ENCODE results near the gene STK31.
"Not testable (repeated sequence)": the region's sequence is repeated elsewhere in the genome, so short reads cannot be mapped to it uniquely, and the experiment has no call there.

Gene STK31

GRCh38 chr7:23713285-23714149 is 3.5 kb downstream of the STK31 start:
- 100% methylated on average over 2 of the region's 6 CpGs for WGBS (ENCODE audit: insufficient coverage)
- no peak overlapping the region for H3K27ac ChIP-seq (ENCODE audit: insufficient read depth in 1 of 2, low read depth in 1 of 2, low read length in 2 of 2, poor library complexity in 1 of 2, severe bottlenecking in 2 of 2)

GRCh38 chr7:23714150-23714464 is 4.1 kb downstream of the STK31 start:
- ChIA-PET POLR2A (no interaction called here), CTCF (interaction anchor here (1.0 to 3.3 kb wide), 8 partner anchors 14 to 168 kb away, joined by 3 to 46 read pairs (median 8); partner anchors contain the start of gene FAM221A)
- no peaks in the 10 kb centered on the region for H3K9me3 ChIP-seq (ENCODE audit: control extremely low read depth in 1 of 5, control insufficient read depth in 4 of 5, insufficient read depth in 2 of 5, low read depth in 1 of 5, low read length in 4 of 5)
- no peak overlapping the region for H3K27ac ChIP-seq (ENCODE audit: insufficient read depth in 1 of 2, low read depth in 1 of 2, low read length in 2 of 2, poor library complexity in 1 of 2, severe bottlenecking in 2 of 2)
- H3K4me3 ChIP-seq (ENCODE audit: control insufficient read depth in 1 of 7, extremely low read depth in 1 of 7, insufficient read depth in 4 of 7, low read depth in 2 of 7, low read length in 6 of 7) = no peak overlapping the region
- no CpG with 5 or more reads among the region's 2 CpGs for WGBS (ENCODE audit: insufficient coverage)
- no peaks in the 10 kb centered on the region for H3K4me1 ChIP-seq (ENCODE audit: control extremely low read depth in 1 of 4, control insufficient read depth in 4 of 4, insufficient read depth in 4 of 4, low read length in 3 of 4)
- no peak for DNase-seq
- H3K27me3 ChIP-seq (replicated peaks in 2 of 5; ENCODE audit: control insufficient read depth in 4 of 5, insufficient read depth in 5 of 5, low read length in 4 of 5) = no peaks in the 10 kb centered on the region
- no peaks in the 10 kb centered on the region for H3K36me3 ChIP-seq (ENCODE audit: control insufficient read depth in 4 of 4, insufficient read depth in 4 of 4, low read length in 3 of 4)

More at GRCh38 chr7:23713285-23714149, 3.5 kb downstream of the STK31 start:
- no peaks in the 10 kb centered on the region for H3K27me3 ChIP-seq (replicated peaks in 2 of 5; ENCODE audit: control insufficient read depth in 4 of 5, insufficient read depth in 5 of 5, low read length in 4 of 5)
- H3K9me3 ChIP-seq (ENCODE audit: control extremely low read depth in 1 of 5, control insufficient read depth in 4 of 5, insufficient read depth in 2 of 5, low read depth in 1 of 5, low read length in 4 of 5) = no peaks in the 10 kb centered on the region
- no peaks in the 10 kb centered on the region for H3K4me1 ChIP-seq (ENCODE audit: control extremely low read depth in 1 of 4, control insufficient read depth in 4 of 4, insufficient read depth in 4 of 4, low read length in 3 of 4)
- H3K36me3 ChIP-seq (ENCODE audit: control insufficient read depth in 4 of 4, insufficient read depth in 4 of 4, low read length in 3 of 4) = no peaks in the 10 kb centered on the region
- no peak for DNase-seq
- H3K4me3 ChIP-seq (ENCODE audit: control insufficient read depth in 1 of 7, extremely low read depth in 1 of 7, insufficient read depth in 4 of 7, low read depth in 2 of 7, low read length in 6 of 7) = no peak overlapping the region
- ChIA-PET POLR2A (no interaction called here), CTCF (interaction anchor here (0.7 to 3.3 kb wide), 12 partner anchors 11 to 167 kb away, joined by 3 to 46 read pairs (median 6); partner anchors contain the start of gene FAM221A)

GRCh38 chr7:23714579-23714978 is 4.6 kb downstream of the STK31 start:
- Histone ChIP-seq H3K27ac (ENCODE audit: insufficient read depth in 1 of 2, low read depth in 1 of 2, low read length in 2 of 2, poor library complexity in 1 of 2, severe bottlenecking in 2 of 2) (no peak overlapping the region), H3K9me3 (ENCODE audit: control extremely low read depth in 1 of 5, control insufficient read depth in 4 of 5, insufficient read depth in 2 of 5, low read depth in 1 of 5, low read length in 4 of 5) (no peaks in the 10 kb centered on the region), H3K36me3 (ENCODE audit: control insufficient read depth in 4 of 4, insufficient read depth in 4 of 4, low read length in 3 of 4) (no peaks in the 10 kb centered on the region), H3K27me3 (replicated peaks in 2 of 5; ENCODE audit: control insufficient read depth in 4 of 5, insufficient read depth in 5 of 5, low read length in 4 of 5) (no peaks in the 10 kb centered on the region), H3K4me1 (ENCODE audit: control extremely low read depth in 1 of 4, control insufficient read depth in 4 of 4, insufficient read depth in 4 of 4, low read length in 3 of 4) (no peaks in the 10 kb centered on the region), H3K4me3 (ENCODE audit: control insufficient read depth in 1 of 7, extremely low read depth in 1 of 7, insufficient read depth in 4 of 7, low read depth in 2 of 7, low read length in 6 of 7) (no peak overlapping the region)
- no peak for DNase-seq
- WGBS (ENCODE audit: insufficient coverage) = 100% methylated on average over 1 of the region's 1 CpG
- POLR2A ChIA-PET = no interaction called here
- CTCF ChIA-PET = interaction anchor here (1.2 to 3.3 kb wide), 8 partner anchors 18 to 168 kb away, joined by 3 to 46 read pairs (median 8); partner anchors contain the start of gene FAM221A

GRCh38 chr7:23715099-23715498 is 5.1 kb downstream of the STK31 start:
- POLR2A ChIA-PET = interaction anchor here (0.5 kb wide), 1 partner anchor 84 kb away, joined by 3 read pairs; no protein-coding TSS in a partner anchor
- CTCF ChIA-PET = interaction anchor here (0.6 to 3.3 kb wide), 7 partner anchors 9 to 169 kb away, joined by 3 to 46 read pairs (median 4); no protein-coding TSS in a partner anchor
- Histone ChIP-seq H3K4me1 (ENCODE audit: control extremely low read depth in 1 of 4, control insufficient read depth in 4 of 4, insufficient read depth in 4 of 4, low read length in 3 of 4) (no peaks in the 10 kb centered on the region), H3K36me3 (ENCODE audit: control insufficient read depth in 4 of 4, insufficient read depth in 4 of 4, low read length in 3 of 4) (no peaks in the 10 kb centered on the region), H3K27me3 (replicated peaks in 2 of 5; ENCODE audit: control insufficient read depth in 4 of 5, insufficient read depth in 5 of 5, low read length in 4 of 5) (no peaks in the 10 kb centered on the region), H3K27ac (ENCODE audit: insufficient read depth in 1 of 2, low read depth in 1 of 2, low read length in 2 of 2, poor library complexity in 1 of 2, severe bottlenecking in 2 of 2) (no peak overlapping the region), H3K9me3 (ENCODE audit: control extremely low read depth in 1 of 5, control insufficient read depth in 4 of 5, insufficient read depth in 2 of 5, low read depth in 1 of 5, low read length in 4 of 5) (no peaks in the 10 kb centered on the region), H3K4me3 (ENCODE audit: control insufficient read depth in 1 of 7, extremely low read depth in 1 of 7, insufficient read depth in 4 of 7, low read depth in 2 of 7, low read length in 6 of 7) (no peak overlapping the region)
- DNase-seq = no peak
- 95% methylated on average over 4 of the region's 6 CpGs for WGBS (ENCODE audit: insufficient coverage)

GRCh38 chr7:23717788-23718187 is 7.8 kb downstream of the STK31 start:
- no peak for DNase-seq
- Histone ChIP-seq H3K4me3 (ENCODE audit: control insufficient read depth in 1 of 7, extremely low read depth in 1 of 7, insufficient read depth in 4 of 7, low read depth in 2 of 7, low read length in 6 of 7) (no peak overlapping the region), H3K4me1 (ENCODE audit: control extremely low read depth in 1 of 4, control insufficient read depth in 4 of 4, insufficient read depth in 4 of 4, low read length in 3 of 4) (no peaks in the 10 kb centered on the region), H3K36me3 (ENCODE audit: control insufficient read depth in 4 of 4, insufficient read depth in 4 of 4, low read length in 3 of 4) (no peaks in the 10 kb centered on the region), H3K9me3 (ENCODE audit: control extremely low read depth in 1 of 5, control insufficient read depth in 4 of 5, insufficient read depth in 2 of 5, low read depth in 1 of 5, low read length in 4 of 5) (no peaks in the 10 kb centered on the region), H3K27me3 (replicated peaks in 2 of 5; ENCODE audit: control insufficient read depth in 4 of 5, insufficient read depth in 5 of 5, low read length in 4 of 5) (no peaks in the 10 kb centered on the region), H3K27ac (ENCODE audit: insufficient read depth in 1 of 2, low read depth in 1 of 2, low read length in 2 of 2, poor library complexity in 1 of 2, severe bottlenecking in 2 of 2) (no peak overlapping the region)
- no CpG with 5 or more reads among the region's 1 CpG for whole genome bisulfite sequencing (ENCODE audit: insufficient coverage)
- POLR2A ChIA-PET = no interaction called here
- CTCF ChIA-PET = interaction anchor here (0.5 to 1.4 kb wide), 6 partner anchors 8 to 168 kb away, joined by 3 to 4 read pairs (median 3); partner anchors contain the start of gene STK31

GRCh38 chr7:23721456-23721855 is 11.4 kb downstream of the STK31 start:
- no peaks in the 10 kb centered on the region for H3K36me3 ChIP-seq (ENCODE audit: control insufficient read depth in 4 of 4, insufficient read depth in 4 of 4, low read length in 3 of 4)
- no peak for DNase-seq
- H3K27me3 ChIP-seq (replicated peaks in 2 of 5; ENCODE audit: control insufficient read depth in 4 of 5, insufficient read depth in 5 of 5, low read length in 4 of 5) = no peaks in the 10 kb centered on the region
- no peak overlapping the region for H3K4me3 ChIP-seq (ENCODE audit: control insufficient read depth in 1 of 7, extremely low read depth in 1 of 7, insufficient read depth in 4 of 7, low read depth in 2 of 7, low read length in 6 of 7)
- ChIA-PET POLR2A (no interaction called here), CTCF (interaction anchor here (0.9 to 1.5 kb wide), 4 partner anchors 10 to 153 kb away, joined by 3 to 5 read pairs (median 4); no protein-coding TSS in a partner anchor)
- H3K9me3 ChIP-seq (ENCODE audit: control extremely low read depth in 1 of 5, control insufficient read depth in 4 of 5, insufficient read depth in 2 of 5, low read depth in 1 of 5, low read length in 4 of 5) = no peaks in the 10 kb centered on the region
- H3K27ac ChIP-seq (ENCODE audit: insufficient read depth in 1 of 2, low read depth in 1 of 2, low read length in 2 of 2, poor library complexity in 1 of 2, severe bottlenecking in 2 of 2) = no peak overlapping the region
- WGBS (ENCODE audit: insufficient coverage) = 97% methylated on average over 3 of the region's 4 CpGs
- H3K4me1 ChIP-seq (ENCODE audit: control extremely low read depth in 1 of 4, control insufficient read depth in 4 of 4, insufficient read depth in 4 of 4, low read length in 3 of 4) = no peaks in the 10 kb centered on the region

GRCh38 chr7:23722587-23723216 is 12.7 kb downstream of the STK31 start:
- H3K27ac ChIP-seq (ENCODE audit: insufficient read depth in 1 of 2, low read depth in 1 of 2, low read length in 2 of 2, poor library complexity in 1 of 2, severe bottlenecking in 2 of 2); DNase-seq; H3K36me3 ChIP-seq (ENCODE audit: control insufficient read depth in 4 of 4, insufficient read depth in 4 of 4, low read length in 3 of 4); H3K4me3 ChIP-seq (ENCODE audit: control insufficient read depth in 1 of 7, extremely low read depth in 1 of 7, insufficient read depth in 4 of 7, low read depth in 2 of 7, low read length in 6 of 7); POLR2A ChIA-PET; H3K9me3 ChIP-seq (ENCODE audit: control extremely low read depth in 1 of 5, control insufficient read depth in 4 of 5, insufficient read depth in 2 of 5, low read depth in 1 of 5, low read length in 4 of 5); H3K27me3 ChIP-seq (replicated peaks in 2 of 5; ENCODE audit: control insufficient read depth in 4 of 5, insufficient read depth in 5 of 5, low read length in 4 of 5); H3K4me1 ChIP-seq (ENCODE audit: control extremely low read depth in 1 of 4, control insufficient read depth in 4 of 4, insufficient read depth in 4 of 4, low read length in 3 of 4): not testable (repeated sequence)
- WGBS (ENCODE audit: insufficient coverage) = 97% methylated on average over 18 of the region's 21 CpGs
- CTCF ChIA-PET = interaction anchor here (0.8 kb wide), 1 partner anchor 9 kb away, joined by 3 read pairs; no protein-coding TSS in a partner anchor
